Stimulated activated naive B cell treated with anti-CD40 and anti-IgM and Interleukin-4, amounts not matched to agents 10 μg/mL and 1 μg/mL and 100 μg/mL, for 72 hours (primary cell): ENCODE results near the gene CLEC3B.
A peak's percentile ranks its signal among the peaks of the same experiment; 100 is the strongest.
"Not testable (repeated sequence)": the region's sequence is repeated elsewhere in the genome, so short reads cannot be mapped to it uniquely, and the experiment has no call there.

ENCODE experiments used
- ATAC-seq, 2 donors: fragments of 150-1000 bp; cut with Tn5 transposase; replicated peaks; 2 replicates each; pipeline ENCODE4 v1.10.0; 2021; ENCODE audit warnings: moderate library complexity in 1 of 2
- DNase-seq: peaks from one replicate; pipeline ENCODE4 v3.0.0; 2021
- H3K27ac Mint-ChIP-seq: one replicate; pipeline ENCODE4 v1.8.0; 2022; ENCODE audit warnings: mild to moderate bottlenecking, mixed read lengths
- H3K27me3 Mint-ChIP-seq, 2 donors: one replicate each; pipeline ENCODE4 v1.8.0; 2022; ENCODE audit warnings: mixed read lengths in 2 of 2
- H3K36me3 Mint-ChIP-seq, 2 donors: one replicate each; pipeline ENCODE4 v1.8.0; 2022; ENCODE audit warnings: mixed read lengths in 2 of 2, mild to moderate bottlenecking in 1 of 2
- H3K4me1 Mint-ChIP-seq, 2 donors: one replicate each; pipeline ENCODE4 v1.8.0; 2022; ENCODE audit warnings: mixed read lengths in 2 of 2, mild to moderate bottlenecking in 1 of 2
- H3K4me3 Mint-ChIP-seq, 2 donors: one replicate each; pipeline ENCODE4 v1.8.0; 2022; ENCODE audit warnings: mild to moderate bottlenecking in 2 of 2, mixed read lengths in 2 of 2, moderate library complexity in 1 of 2
- H3K9me3 Mint-ChIP-seq, 2 donors: one replicate each; pipeline ENCODE4 v1.8.0; 2022; ENCODE audit warnings: mixed read lengths in 2 of 2, mild to moderate bottlenecking in 1 of 2

CLEC3B gene

DNA sequence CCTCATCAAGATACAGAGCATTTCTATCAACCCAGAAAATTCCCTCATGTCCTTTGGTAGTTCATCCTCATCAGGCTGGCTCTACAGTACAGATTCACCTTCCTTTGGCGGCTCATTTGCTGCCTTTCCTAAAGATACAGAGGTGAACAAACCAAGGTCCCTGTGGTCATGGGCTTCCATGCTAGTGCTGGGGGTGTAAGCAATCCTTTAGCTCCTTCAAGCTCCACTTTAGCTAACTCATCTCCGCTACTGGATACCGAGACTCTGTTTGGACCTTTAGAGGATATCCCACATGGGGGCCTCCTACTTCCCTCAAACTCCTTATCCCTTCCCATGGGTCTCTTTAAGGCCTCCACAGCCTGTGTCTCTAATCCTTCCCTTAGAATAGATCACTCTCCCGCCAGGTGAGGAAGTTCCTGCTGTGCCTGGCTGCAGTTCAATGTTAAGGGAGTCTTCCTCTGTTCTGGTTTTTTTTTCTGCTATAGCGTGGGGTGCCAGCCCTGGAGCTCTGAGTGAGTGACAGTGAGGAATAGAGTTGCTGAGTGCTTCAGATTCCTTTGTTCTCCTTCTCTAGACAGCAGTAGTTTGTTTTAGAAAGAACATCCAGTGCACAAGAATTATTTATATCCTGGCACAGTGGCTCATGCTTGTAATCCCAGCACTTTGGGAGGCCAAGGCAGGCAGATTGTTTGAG lies 30.7 kb downstream of the CLEC3B start:
- ATAC-seq, result no peak
- no peak overlapping the region for H3K27ac Mint-ChIP-seq
- H3K9me3 Mint-ChIP-seq, result no peaks in the 10 kb centered on the region
- DNase-seq, result no peak
- H3K4me1 Mint-ChIP-seq, result no peaks in the 10 kb centered on the region
- no peak overlapping the region for H3K4me3 Mint-ChIP-seq
- no peaks in the 10 kb centered on the region for H3K36me3 Mint-ChIP-seq
- H3K27me3 Mint-ChIP-seq, result peaks cover 8 to 9% of the 10 kb centered on the region in 2 donors

DNA sequence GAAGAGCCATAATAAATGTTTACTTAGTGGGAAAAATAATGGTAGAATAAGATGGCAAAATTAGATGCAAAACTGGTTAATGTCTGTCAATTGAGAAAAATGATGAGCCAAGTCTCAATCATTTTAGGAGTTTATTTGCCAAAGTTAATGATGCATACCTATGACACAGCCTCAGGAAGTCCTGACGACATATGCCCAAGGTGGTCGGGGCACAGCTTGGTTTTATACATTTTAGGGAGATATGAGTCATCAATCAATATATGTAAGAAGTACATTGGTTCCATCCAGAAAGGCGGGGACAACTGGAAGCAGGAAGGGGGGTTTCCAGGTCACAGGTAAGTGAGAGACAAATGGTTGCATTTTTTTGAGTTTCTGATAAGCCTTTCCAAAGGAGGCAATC lies 31.5 kb downstream of the CLEC3B start:
- no peaks in the 10 kb centered on the region for H3K36me3 Mint-ChIP-seq
- no peaks in the 10 kb centered on the region for H3K4me1 Mint-ChIP-seq
- H3K4me3 Mint-ChIP-seq, result no peak overlapping the region
- H3K27ac Mint-ChIP-seq, result no peak overlapping the region
- DNase-seq (no peak), ATAC-seq (no peak)
- peaks cover 4 to 9% of the 10 kb centered on the region in 2 donors for H3K27me3 Mint-ChIP-seq
- no peaks in the 10 kb centered on the region for H3K9me3 Mint-ChIP-seq

DNA sequence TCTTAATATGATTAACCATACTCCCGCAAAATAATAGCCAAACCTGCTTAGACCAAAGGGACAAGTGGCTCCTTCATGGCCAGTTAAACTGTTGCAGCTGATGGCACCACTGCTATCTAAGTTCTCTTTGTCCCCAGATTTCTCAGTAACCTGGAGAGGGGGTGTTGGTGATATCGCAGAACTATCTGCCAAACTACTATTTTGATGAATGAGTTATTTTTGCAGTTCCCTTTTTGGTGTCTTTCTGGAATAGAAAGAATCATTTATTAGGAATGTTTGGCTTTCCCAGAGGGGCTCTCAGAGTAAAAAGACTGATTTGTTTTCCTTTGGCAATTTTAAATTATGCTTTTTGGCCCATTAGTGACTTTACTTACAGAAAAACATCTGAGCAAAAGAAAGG lies 33.0 kb downstream of the CLEC3B start:
- peaks cover 4 to 9% of the 10 kb centered on the region in 2 donors for H3K27me3 Mint-ChIP-seq

DNA sequence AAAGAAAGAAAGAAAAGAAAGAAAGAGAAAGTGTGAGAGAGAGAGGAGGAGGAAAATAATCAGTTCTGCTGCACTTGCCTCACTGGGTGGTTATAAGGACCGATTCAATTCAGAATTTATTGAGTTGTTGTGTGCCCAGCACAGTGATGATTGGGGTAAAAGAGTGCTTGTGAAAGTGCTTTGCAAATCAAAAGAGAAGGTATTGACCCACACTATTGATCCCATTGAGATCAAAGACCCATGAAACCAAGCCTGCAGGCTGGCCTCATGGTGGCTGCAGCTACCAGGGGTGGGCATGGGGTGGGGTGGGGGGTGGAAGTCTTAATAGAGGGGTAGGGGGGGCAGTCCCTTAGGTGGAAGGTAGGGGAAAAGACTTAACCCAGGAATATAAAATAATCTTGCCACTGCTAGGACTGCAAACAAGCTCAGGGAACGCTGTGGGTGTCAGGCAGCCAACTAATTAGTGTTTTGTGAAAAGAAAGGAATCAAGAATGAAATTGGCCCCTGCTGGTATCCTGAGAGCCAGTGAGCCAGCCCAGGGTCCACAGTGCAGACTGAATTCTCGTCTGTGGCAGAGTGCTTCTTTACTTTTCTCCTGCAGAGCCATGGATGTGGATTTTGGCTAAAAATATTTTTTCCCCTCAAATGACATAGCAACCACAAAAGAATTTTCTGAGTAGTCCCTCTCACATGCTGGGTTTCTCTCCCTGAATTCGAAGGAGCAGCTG lies 34.2 kb downstream of the CLEC3B start:
- ATAC-seq, result no peak
- Mint-ChIP-seq H3K36me3 (no peaks in the 10 kb centered on the region), H3K9me3 (no peaks in the 10 kb centered on the region), H3K27me3 (peaks cover 4 to 9% of the 10 kb centered on the region in 2 donors), H3K4me1 (peaks cover 4 to 5% of the 10 kb centered on the region in 2 donors), H3K27ac (no peak overlapping the region), H3K4me3 (no peak overlapping the region)
- DNase-seq, result no peak

More for the DNA sequence above, 33.0 kb downstream of the CLEC3B start:
- Mint-ChIP-seq H3K4me3 (no peak overlapping the region), H3K27ac (no peak overlapping the region), H3K9me3 (no peaks in the 10 kb centered on the region), H3K36me3 (no peaks in the 10 kb centered on the region), H3K4me1 (no peaks in the 10 kb centered on the region)
- no peak for DNase-seq
- ATAC-seq, result no peak

DNA sequence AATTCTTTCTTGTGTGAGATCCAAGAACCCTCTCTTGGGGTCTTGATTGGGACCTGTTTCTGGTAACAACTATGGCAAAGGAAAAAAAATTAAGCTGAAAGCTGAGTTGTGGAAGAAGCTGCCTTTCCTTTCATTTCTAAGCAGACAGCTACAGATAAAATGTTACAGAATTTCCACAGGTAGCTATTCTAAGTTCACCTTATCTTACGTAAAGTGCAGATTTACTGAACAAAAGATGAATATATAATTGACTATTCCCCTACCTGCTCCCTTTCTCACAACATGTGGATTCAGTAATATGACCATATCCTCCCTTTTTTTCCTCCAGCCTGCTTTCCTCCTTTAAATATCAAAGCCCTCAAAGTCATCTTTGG lies 36.6 kb downstream of the CLEC3B start:
- no peak overlapping the region for H3K27ac Mint-ChIP-seq

DNA sequence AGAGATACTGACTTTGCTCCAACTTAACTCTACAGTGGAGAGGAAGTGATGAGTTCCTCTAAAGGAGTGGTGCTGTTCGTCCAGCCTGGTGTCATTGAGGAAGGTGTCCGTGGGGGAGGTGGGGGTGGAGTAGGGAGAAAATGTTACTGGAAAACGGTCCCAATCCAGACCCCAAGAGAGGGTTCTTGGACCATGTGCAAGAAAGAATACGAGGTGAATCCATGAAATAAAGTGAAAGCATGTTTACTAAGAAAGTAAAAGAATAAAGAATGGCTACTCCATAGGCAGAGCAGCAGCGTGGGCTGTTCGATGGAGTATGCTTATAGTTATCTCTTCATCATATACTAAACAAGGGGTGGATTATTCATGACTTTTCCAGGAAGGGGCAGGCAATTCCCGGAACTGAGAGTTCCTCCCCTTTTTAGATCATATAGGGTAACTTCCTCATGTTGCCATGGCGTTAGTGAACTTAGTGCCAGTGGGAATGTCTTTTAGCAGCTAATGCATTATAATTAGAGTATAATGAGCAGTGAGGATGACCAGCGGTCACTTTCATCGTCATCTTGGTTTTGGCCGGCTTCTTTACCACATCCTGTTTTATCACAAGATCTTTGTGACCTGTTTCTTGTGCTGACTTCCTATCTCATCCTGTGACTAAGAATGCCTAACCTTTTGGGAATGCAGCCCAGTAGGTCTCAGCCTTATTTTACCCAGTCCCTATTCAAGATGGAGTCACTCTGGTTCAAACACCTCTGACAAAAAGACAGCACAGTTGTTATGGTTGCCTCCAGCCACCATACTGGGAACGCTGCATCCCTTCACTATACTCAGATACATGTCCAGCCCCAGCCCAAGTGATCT lies 38.6 kb downstream of the CLEC3B start:
- ATAC-seq (peak in 1 of 2 donors; percentile 42), DNase-seq (no peak)
- H3K27me3 Mint-ChIP-seq, result peaks cover 0 to 4% of the 10 kb centered on the region in 2 donors
- peaks cover 8 to 20% of the 10 kb centered on the region in 2 donors for H3K4me1 Mint-ChIP-seq
- H3K36me3 Mint-ChIP-seq, result no peaks in the 10 kb centered on the region
- peak overlapping the region in 1 of 2 donors; percentile 49 for H3K4me3 Mint-ChIP-seq
- no peaks in the 10 kb centered on the region for H3K9me3 Mint-ChIP-seq
- no peak overlapping the region for H3K27ac Mint-ChIP-seq

More for the DNA sequence above, 36.6 kb downstream of the CLEC3B start:
- Mint-ChIP-seq H3K4me3 (no peak overlapping the region), H3K27me3 (peaks cover 0 to 4% of the 10 kb centered on the region in 2 donors), H3K4me1 (peaks cover 8 to 20% of the 10 kb centered on the region in 2 donors), H3K36me3 (no peaks in the 10 kb centered on the region), H3K9me3 (no peaks in the 10 kb centered on the region)
- ATAC-seq, result no peak
- DNase-seq, result no peak

DNA sequence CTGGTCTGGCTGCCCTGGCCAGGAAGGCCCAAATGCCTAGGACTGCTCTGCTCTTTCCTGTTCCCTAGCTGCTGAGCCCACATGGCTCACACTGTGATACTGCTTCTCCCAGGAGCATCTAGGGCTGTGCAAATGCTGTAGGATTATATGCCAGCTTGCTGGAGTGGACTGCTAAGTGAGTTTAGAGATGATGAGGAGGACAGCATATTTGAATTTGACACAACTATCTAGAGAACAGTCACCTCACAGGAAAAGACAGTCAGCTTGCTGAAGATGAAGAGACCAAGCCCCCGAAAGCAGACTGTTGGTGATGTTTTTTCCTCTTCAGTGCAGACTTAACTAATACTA lies 39.2 kb downstream of the CLEC3B start:
- peaks cover 8 to 20% of the 10 kb centered on the region in 2 donors for H3K4me1 Mint-ChIP-seq
- ATAC-seq (no peak), DNase-seq (no peak)
- H3K4me3 Mint-ChIP-seq, result no peak overlapping the region
- no peaks in the 10 kb centered on the region for H3K36me3 Mint-ChIP-seq
- H3K9me3 Mint-ChIP-seq, result no peaks in the 10 kb centered on the region
- no peak overlapping the region for H3K27ac Mint-ChIP-seq
- peaks cover 0 to 4% of the 10 kb centered on the region in 2 donors for H3K27me3 Mint-ChIP-seq

DNA sequence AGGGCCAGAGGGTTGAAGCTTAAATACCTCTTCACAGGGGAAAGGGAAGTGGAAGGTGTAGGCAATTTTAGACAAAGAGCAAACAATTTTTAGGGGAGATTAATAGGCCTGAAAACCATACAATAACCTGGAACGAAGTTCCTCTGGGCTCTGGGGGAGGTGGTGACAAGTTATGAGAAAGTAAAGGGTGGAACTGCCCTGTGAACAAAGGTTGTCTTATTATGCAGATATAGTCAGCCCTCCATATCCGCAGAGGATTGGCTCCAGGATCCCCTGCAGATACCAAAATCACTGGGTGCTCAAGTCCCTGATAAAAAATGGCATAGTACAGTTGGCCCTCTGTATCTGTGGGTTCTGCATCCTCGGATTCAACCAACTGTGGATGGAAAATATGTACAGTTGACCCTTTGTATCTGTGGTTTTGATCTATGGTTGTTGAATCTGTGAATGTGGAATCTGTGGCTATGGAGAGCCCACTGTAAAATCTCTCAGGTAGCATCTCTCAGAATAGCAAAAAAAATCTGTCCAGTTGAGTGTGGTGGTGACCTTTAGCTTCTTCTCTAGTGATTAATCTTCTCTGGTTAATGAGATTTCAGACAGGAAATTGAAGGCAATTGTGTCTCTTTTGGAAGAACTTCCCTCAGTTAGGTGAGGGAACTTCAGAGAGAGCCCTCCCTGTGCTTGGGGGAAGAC lies 40.2 kb downstream of the CLEC3B start:
- Mint-ChIP-seq H3K27ac (no peak overlapping the region), H3K4me3 (no peak overlapping the region), H3K27me3 (peaks cover 0 to 4% of the 10 kb centered on the region in 2 donors), H3K4me1 (peaks cover 8 to 20% of the 10 kb centered on the region in 2 donors), H3K36me3 (no peaks in the 10 kb centered on the region), H3K9me3 (no peaks in the 10 kb centered on the region)
- ATAC-seq (peak; percentile 23 to 38), DNase-seq (no peak)

DNA sequence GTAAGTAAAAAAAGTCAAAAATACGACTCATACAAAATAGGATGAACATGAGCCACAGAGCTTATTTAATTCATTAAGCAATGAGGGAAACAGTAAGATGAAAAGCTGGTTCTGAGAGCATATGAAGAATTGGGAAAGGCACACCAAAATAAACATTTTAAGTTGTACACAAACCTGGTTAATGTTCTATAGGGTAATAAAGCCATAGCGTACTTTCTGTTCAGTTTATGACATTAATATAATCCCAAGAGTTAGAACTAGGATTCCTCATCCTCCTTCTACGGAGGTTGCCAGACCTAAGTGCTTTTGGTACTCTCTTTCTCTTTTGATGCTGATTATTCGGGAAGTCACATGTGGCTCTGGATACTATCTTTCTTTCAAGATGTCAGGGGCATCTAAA lies 41.4 kb downstream of the CLEC3B start:
- Mint-ChIP-seq H3K4me1 (peaks cover 8 to 20% of the 10 kb centered on the region in 2 donors), H3K9me3 (no peaks in the 10 kb centered on the region), H3K36me3 (no peaks in the 10 kb centered on the region), H3K27me3 (peaks cover 0 to 4% of the 10 kb centered on the region in 2 donors), H3K4me3 (no peak overlapping the region), H3K27ac (no peak overlapping the region)
- ATAC-seq (no peak), DNase-seq (no peak)

DNA sequence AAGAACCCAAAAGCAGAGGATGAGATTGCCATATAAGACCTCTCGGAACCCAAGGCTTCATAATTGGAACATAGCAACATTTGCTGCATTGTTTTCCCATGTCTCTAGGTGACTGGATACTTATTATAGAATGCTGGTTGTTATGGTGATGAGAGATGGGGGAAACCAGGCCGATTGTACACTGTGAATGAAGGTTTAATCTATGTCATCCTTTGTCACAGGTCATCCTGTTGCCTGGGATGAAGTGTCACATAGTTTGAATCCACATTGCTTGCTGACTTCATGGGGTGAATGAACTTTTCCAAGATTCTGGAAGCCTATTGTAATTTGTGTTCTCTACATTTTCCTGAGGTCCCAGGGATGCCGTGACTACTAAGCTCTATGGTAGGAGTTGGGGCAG lies 41.8 kb downstream of the CLEC3B start:
- H3K36me3 Mint-ChIP-seq, result no peaks in the 10 kb centered on the region
- no peak overlapping the region for H3K27ac Mint-ChIP-seq

DNA sequence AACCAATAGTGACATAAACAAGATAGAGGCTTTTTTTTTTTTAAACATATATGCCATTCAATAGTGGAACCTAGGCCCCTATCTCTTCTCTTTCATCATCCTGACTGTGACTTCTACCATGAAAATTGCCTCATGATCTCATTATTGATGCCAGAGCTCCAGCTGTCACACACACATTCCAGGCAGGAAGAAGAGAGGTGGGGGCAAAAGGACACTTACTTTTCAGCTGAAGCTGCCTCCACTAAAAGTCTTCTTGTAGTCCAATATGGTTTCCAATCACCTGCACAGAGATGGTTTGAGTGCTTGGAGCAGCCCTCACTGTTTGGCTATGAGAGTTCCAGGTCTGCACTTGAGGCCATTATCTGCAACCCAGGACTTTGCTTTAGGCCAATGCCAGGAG lies 45.0 kb downstream of the CLEC3B start:
- H3K9me3 Mint-ChIP-seq, result no peaks in the 10 kb centered on the region
- no peaks in the 10 kb centered on the region for H3K36me3 Mint-ChIP-seq
- DNase-seq (no peak), ATAC-seq (no peak)
- peaks cover 0 to 11% of the 10 kb centered on the region in 2 donors for H3K27me3 Mint-ChIP-seq
- H3K4me1 Mint-ChIP-seq, result peaks cover 3 to 10% of the 10 kb centered on the region in 2 donors
- no peak overlapping the region for H3K4me3 Mint-ChIP-seq
- H3K27ac Mint-ChIP-seq, result no peak overlapping the region

More for the DNA sequence above, 41.8 kb downstream of the CLEC3B start:
- Mint-ChIP-seq H3K9me3 (no peaks in the 10 kb centered on the region), H3K27me3 (peaks cover 0 to 4% of the 10 kb centered on the region in 2 donors), H3K4me3 (no peak overlapping the region), H3K4me1 (peaks cover 8 to 20% of the 10 kb centered on the region in 2 donors)
- no peak for ATAC-seq
- no peak for DNase-seq

DNA sequence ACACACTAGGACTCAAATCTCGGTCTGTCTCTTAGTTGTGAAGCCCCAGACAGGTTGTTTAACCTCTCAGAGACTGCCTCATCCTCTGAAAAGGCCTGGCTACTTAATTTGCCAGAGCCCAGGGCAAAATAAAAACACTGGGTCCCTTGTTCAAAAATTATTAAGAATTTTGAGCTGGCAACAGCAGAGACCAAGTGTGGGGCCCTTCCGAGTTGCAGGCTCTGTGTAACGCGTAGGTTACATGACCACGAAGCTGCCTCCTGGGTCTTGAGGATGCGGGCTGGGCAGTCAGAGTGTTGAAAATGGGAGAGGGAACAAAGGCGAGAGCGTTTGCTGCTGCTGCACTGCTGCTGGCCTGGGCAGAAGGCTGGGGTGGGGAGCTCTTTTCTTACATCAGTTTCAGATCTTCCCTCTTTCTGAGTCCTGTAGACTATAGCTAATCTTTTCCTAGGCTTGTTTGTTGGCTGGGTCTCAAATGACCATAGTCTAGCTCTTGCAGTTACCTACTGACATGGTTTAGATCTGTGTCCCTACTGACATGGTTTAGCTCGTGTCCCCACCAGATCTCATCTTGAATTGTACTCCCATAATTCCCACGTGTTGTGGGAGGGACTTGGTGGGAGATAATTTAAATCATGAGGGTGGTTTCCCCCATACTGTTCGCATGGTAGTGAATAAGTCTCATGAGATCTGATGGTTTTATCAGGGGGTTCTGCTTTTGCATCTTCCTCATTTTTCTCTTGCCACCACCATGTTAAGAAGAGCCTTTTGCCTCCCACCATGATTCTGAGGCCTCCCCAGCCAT lies 49.9 kb downstream of the CLEC3B start:
- DNase-seq (no peak), ATAC-seq (no peak)
- no peak overlapping the region for H3K27ac Mint-ChIP-seq
- H3K9me3 Mint-ChIP-seq, result peaks cover 3 to 9% of the 10 kb centered on the region in 2 donors
- no peak overlapping the region for H3K4me3 Mint-ChIP-seq
- peaks cover 0 to 7% of the 10 kb centered on the region in 2 donors for H3K27me3 Mint-ChIP-seq
- no peaks in the 10 kb centered on the region for H3K4me1 Mint-ChIP-seq
- H3K36me3 Mint-ChIP-seq, result no peaks in the 10 kb centered on the region

DNA sequence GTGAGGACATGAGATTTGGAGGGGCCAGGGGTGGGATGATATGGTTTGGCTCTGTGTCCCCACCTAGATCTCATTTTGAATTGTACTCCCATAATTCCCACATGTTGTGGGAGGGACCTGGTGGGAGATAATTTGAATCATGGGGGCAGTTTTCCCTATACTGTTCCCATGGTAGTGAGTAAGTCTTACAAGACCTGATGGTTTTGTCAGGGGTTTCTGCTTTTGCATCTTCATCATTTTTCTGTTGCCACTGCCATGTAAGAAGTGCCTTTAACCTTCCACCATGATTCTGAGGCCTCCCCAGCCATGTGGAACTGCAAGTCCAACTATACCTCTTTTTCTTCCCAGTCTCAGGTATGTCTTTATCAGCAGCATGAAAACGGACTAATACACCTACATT lies 52.2 kb downstream of the CLEC3B start:
- DNase-seq, H3K27me3 Mint-ChIP-seq, H3K9me3 Mint-ChIP-seq, H3K27ac Mint-ChIP-seq, H3K4me3 Mint-ChIP-seq, ATAC-seq, H3K4me1 Mint-ChIP-seq, H3K36me3 Mint-ChIP-seq: not testable (repeated sequence)
